Anterior cingulate cortex (tissue), 58 donors: ENCODE results near the gene KCNK16.

Source experiments
- DNase-seq, 58 donors: peaks; one replicate each; lab custom pipeline; 2025; lab: John Stamatoyannopoulos, UW

KCNK16 gene

DNA sequence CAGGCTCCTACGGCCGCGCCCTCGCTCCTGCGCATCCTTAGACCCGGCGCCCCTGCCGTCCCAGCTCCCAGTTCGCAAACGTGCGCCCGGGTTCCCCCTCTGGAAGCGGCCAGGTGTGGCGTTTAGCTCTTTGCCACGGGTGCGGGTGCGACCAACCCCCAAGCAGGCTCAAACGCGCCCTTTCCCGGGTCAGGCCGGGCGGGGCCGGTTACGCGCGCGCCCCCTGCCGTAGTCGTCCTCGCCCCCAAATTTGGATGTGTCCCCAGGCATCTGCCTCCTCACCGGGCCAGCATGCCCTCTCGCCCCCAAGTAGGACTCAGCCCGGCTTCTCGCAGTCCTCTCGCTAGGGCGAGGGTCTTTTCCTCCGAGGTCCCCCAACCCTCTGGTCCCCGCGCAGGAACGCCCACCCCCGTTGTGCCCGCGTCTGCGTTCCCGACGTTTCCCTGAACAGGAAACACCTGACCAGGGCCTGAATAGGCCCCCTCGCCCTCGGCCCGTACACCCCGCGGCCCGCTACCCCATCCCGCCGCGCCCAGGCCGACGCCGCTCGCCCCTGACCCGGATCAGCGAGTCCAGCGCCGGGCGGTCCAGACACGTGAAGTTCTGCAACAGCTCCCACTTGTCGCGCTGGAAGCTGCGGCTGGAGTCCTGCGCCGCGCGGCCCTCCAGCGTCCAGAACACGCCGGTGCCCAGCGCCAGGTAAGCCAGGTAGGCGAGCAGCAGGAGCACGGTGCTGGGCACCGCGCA is 8.8 kb downstream of the KCNK16 start:
- DNase-seq, result no peak

DNA sequence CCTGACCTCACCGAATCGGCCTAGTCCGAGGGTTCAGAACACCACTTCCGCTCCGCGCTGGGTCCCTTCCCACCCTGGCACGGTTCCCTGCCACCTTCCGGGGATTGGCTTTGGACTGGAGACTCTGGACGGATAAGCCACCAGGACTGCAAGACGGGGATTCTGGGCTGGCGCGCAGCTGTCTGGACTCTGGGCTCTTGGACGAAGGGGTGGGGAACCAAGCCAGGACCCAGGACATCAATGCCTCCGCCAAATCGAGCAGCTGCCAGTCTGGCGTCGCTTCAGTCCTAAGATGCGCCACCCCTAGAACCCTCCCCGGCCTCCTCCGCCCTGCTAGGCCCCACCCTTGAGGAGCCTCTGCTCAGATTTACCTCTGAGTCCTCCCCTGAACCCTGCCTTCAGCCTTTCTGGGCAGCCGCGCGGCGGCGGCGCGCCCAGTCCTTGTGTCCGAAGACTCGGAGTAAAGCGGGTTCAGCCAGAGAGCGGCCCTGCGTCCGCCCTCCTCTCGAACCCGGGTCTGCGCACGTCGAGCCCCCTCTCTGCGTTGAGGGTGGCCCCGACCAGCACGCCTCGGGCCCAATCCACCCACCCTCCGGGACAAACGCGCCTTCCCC is 9.5 kb downstream of the KCNK16 start:
- DNase-seq, result peak in 1 of 58 donors; percentile 5

DNA sequence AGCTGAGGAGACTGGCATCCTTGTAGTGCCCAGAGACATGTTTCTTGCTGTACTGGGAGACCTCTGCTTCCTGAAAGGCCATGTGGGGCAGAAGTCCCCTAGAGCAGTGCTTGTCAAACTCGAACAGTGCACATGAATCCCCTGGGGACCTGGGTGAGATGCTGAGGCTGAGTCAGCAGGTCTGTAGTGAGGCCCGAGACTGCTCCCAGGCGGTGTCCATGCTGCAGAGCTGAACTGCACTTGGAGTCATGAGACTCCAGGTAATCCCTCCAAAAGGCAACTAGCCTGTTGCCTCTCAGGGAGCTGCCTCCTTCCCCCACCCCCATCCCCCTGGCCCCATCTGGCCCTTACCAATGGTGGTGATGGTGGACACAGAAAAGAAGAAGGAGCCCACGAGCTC is 12.0 kb downstream of the KCNK16 start:
- no peak for DNase-seq

DNA sequence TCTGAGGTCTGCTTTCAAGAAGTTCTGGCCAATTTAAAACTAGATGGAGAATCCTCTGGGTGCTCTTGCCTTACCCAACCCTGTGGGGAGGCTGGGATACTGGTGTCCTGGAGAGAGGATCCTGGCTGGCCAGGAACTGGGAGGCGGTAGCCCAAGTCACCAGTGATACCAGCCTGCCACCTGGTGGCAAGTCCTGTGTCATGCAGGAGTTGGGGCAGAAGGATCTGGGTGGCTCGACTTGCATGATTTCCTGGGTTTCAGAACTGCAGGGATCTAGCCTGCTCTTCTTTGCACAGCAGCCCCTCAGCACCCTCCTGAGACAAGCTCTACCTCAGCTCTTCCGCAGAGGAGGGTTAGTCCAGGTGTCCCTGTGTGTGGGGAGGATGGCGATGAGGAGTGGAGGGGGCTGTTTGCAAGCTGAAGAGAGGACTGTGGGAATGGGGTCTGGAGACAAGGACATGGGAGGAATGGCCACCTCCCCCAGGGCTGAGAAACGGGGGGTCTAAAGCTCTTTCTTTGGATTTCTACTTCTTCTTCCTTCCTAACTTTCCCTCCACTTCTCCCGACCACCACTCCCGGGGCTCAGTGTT is 12.5 kb downstream of the KCNK16 start:
- DNase-seq, result peak in 53 of 58 donors; percentile 6 to 75 (median 42)

DNA sequence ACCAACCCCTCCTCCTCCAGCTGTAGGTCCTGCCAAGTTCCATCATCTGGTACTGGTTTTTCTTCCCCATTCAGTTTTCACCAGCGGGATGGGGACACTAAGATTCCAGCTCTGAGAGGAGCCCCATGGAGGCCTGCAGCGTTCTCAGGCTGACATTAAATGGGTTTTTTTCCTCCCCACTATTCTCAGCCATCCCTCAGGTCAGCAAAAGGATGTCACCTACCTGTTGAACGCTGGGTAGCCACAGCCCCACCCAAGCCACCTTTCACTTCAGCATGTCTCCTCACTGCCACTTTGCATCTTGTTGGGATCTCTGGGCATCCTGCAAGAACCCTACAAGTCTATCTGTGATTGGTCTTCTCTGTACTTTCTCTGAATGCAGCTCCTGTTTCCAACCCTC is 15.0 kb downstream of the KCNK16 start:
- no peak for DNase-seq

DNA sequence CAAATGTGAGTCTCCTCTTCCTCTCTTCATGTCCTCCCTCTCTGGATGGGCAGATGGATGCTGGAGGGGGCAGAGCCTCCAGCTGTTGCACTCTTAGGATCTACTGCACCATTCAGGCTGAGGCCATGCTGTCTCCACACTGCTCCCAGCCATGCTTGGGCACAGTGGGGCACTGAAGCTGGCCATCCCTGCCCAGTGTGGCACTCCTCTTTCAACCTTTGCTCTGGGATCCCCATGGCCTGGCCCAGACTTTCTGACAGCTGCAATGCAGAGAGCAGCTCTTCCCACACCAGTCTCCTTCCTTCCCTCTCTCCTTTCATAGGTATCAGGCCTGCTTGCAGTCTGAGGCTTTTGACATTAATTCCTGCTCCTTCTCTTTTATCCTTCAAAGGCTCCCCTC is 17.6 kb downstream of the KCNK16 start:
- DNase-seq, result no peak

DNA sequence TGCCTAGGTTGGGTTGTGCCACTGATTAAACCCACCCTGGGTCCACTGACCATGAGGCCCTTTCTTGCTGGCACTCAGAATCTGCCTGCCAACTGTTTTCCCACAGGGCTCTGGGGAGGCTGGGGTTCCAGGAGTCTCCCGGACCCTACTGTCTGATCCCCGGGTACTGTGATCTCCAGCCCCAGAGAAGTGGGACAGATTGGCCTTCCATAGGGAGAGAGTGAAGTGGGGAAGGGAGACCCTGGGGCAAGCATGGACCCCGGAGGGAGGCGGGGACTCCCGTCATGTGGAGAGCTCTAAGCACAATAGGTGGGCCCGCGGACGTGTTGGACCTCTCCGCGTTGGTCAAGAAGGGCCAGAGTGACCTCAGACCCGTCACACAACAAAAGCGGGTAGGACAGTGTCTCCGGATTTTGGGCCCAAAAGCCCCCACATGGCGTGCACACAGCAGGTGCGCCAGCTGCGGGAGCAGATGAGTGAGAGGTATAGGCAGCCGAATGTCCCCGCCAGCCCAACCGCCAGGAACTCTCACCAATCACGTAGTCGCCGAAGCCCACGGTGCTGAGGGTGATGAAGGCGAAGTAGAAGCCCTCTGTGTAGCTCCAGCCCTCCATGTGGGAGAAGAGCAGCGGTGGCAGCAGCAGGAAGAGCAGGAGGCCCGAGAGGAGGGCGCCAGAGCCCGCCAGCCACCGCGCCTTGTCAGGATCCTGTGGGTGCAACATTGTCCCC is 18.9 kb downstream of the KCNK16 start:
- peak in 1 of 58 donors; percentile 22 for DNase-seq

DNA sequence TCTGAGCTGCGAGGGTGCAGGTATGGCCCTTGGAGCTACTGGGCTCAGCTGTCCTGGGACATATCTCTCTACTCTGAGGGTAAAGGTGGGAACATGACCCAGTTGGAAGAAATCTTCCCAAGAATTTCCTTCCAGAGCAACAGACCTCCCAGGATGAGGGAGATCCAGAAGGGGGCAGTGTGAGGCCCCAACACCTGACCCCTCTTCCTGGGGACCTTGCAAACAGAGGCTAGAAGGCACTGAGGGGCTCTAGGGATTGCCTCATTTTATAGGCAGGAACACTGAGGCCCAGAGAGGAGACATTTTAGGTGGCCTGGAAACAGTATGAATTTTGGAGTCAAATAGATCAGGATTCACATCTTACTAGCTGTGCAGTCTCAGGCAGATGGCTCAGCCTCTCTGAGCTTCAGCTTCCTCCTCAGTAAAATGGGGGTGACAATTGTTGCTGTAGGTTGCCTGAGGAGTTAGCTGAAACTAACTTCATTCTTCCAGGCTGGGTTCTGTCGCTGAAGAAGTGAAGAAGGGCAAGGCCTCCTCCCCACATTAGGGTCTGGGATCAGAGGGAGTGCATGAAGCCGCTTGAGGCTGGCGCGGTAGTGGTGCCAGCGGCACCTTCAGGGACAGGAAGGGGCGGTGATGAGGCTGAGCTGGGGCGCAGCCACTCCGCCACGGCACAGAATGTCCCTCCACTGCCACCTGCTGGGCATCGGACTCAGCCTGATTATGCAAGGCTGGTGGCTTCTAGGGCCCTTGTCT is 19.7 kb downstream of the KCNK16 start:
- DNase-seq, result peak in 53 of 58 donors; percentile 16 to 86 (median 50)

DNA sequence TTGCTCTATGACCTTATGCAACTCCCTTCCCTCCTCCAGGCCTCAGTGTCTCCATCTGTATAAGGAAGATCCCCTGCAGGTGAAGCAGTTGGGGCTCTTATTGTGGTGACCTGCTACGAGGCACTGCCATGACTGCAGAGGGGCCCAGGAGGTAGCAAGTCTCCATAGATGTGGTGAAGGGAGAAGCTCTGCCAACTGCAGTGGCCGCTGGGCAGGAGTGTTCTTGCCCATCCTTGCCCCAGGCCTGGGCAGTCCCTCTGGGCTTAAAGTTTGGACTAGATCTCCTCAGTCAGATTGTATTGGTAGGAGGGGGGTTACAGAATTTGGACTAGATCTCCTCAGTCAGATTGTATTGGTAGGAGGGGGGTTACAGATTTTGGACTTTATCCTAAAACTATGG is 20.5 kb downstream of the KCNK16 start:
- DNase-seq, result no peak

DNA sequence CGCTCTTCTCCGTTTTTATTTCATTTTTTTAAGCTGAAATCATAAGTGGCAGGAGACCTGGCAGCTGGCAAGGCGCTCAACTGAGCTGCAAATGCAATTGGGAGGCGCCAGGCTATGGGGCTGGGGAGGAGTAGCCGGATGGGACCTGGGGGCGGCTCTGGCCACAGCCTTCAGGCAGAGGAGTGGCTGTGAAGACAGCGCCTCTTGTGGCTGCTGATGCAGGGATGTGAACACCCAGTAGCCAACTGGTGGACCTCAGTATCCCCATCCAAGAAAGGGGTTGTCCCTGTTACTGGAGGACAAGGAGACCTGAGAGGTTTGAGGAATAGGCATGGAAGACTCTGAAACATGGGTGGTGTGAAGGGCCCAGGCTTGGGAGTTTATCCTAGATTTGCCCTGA is 20.9 kb downstream of the KCNK16 start:
- no peak for DNase-seq

DNA sequence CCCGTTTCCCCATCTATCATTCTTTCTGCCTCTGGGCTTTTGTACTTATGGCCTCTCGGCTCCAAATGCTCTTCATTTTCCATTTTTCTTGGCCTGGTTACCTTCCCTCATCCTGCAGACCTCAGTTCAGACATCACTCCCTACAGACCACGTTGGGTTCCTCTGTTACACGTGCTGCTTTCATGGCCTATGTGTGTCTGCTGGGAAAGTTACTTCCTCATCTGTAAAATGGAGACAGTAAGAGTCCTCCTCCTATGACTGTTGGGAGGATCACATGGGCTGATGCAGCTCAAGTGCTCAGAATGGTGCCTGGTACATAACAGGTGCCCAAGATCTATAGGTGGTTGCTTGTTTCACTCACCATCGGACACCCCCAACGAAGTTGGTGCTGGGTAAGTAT is 21.8 kb downstream of the KCNK16 start:
- peak in 6 of 58 donors; percentile 5 to 28 (median 14) for DNase-seq

DNA sequence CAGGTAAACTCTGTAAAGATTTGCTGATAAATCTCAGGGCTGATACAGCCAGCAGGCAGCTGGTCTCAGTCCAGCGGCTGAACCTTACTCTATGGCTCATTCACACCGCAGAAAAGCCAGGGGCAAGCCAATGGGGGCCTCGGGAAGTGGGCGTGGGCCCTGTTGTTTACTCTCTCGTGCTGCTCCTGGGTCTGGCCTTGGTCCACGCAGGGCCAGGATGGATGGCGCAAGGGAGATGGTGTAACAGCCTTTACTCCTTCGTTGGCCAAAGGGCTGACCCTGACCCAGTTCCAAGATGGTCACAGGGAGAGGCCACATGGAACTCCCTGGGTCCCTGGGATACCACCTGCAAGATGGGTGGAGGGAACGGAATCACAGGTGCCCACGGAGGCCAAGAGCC is 24.4 kb downstream of the KCNK16 start:
- DNase-seq, result no peak

DNA sequence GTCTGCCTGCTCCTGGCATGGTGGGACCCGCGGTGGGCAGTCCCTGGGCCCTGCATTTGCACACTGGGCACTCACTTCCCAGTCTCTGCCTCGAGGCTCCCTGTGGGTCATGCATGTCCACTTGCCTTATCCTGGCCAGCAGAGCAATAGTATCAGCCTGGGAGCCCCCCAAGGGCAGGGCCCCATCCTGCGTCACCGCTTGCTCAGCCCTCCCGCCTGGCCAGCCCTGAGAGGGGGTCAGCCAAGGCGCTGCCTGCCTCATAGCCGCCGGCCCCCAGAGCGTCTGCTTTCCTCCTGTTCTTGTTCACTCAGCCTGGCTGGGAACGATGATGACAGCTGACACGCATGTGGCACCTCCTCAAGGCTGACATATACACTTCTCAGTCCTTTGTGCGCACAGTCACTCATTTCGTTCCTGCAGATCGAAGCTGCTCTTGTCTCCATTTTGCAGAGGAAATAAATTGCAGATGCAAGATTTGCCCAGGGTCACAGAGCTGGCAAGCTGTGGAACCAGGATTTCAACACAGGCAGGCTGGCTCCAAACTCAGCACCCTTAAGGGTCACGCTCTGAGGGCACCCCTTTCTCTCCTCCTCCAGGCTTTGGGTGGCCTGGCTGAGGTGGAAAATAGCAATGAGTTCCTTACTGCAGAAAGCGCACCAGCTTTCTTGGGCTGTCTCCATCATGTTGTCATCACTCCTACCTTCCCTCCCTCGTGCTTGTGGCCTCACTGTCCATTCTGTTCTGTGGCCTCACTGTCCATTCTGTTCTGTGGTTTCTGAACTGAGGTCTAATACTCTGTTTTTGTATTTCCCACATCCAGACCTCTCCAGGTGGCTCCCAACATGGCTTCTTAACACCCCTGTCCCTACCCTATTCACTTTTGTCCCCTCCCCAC is 25.5 kb downstream of the KCNK16 start:
- DNase-seq, result peak in 1 of 58 donors; percentile 10

DNA sequence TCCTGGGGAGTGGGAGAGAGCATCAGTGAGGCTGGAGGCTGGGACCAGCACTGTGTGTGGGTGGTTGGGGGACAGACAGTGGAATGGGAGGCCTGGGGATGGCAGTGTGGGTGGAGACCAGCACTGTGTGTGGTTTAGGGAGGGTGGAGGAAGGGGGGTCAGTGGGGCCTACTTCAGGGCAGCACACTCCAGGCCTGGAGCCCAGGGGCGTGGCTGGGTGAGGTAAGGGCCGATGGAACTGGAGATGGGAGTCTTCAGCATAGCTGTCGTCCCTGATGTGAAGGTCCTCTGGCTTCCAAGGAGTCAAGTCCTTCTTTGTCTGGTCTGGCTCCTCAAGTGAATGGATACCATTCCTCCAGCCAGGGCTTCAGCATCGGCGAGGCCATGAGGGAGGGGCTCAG is 26.9 kb downstream of the KCNK16 start:
- DNase-seq, result no peak

DNA sequence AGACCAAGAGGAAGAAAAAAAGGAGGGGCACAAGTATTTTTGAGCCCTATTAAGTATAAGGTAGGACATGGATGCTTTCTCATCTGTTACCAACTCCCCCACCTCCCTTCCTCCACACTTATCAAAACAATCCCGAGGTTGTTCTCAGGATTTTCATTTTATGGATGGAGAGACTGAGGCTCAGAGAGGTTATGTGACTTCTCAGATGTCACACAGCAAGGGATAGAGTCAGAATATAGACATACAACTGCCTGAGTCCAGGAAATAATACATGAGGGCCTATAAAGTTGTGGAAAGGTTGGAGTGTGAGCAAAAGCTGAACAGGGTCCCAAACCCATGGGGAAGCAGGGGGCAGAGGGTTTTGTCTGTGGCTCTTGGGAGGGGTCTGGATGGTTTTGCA is 27.6 kb downstream of the KCNK16 start:
- DNase-seq, result no peak

DNA sequence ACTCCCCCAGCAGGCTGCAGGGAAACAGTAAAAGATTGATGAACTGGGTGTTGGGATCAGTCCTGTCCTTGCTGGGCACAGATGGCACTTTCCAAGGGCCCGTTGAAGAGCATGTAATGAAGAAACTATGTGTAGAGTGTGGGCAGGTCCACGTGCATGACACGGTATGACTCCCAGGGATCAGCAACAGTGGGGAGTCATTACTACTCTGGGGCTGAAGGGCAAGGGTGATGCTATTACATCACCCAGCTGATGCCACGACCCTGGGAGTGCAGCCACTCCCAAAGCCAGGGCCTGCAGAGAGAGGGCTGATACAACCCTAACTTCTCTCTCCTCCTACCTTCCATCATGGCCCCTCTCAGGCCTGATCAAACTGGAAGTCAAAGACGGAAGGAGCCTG is 28.4 kb downstream of the KCNK16 start:
- no peak for DNase-seq

DNA sequence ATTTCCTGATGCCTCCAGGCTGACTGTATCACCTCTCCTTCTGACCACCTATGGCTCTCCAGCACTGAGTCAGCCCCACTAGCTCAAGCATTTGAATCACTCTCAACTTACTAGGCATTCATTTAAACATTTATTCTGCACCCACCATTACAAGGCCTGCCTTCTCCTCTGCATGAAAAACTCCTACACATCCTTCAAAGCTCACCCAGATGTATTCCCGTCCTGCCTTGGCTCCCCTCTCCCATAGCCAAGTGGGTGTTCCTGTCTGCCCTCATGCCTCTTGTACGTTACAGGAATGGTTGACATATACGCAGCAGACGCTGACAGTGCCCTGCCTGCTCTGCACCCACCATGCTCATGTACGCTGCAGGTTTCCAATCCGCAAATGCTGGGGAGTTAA is 29.9 kb downstream of the KCNK16 start:
- DNase-seq, result no peak

DNA sequence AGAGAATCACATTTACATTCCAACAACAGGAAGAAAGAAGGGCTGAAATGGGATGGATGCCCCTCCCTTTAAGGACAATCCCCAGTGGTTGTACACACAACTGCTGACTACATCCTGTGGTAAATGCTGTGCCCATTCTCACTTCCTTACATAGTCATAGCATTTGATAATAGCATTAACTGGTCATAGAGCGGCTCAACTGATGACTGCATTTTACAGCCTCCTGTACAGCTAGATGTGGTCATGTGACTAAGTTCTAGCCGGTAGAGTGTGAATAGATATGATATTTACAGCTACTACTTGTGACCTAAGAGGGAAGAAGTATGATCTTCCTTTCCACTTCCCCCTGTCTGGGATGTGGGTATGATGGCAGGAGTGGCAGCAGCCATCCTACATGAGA is 33.0 kb downstream of the KCNK16 start:
- DNase-seq, result no peak

DNA sequence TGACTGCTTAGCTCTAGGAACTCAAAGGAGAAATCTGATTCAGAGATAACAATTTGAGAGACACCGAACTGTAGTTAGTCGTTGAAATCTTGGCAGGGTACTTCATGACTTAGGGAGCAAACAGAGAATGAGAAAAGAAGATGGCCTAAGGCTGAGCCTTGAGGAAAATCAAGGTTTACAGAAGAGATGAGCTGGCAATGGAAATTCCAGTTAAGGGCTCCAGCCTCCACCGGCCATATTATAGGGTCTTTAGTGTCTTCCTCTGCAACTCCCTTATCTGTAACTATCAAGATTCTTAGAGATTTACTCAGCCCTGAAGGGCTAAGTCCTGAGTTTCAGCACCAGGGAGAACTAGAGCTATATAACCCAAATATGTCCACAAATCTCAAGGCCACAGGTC is 34.9 kb downstream of the KCNK16 start:
- DNase-seq, result no peak
